ENCODE data around the gene PHC3.

DNA sequence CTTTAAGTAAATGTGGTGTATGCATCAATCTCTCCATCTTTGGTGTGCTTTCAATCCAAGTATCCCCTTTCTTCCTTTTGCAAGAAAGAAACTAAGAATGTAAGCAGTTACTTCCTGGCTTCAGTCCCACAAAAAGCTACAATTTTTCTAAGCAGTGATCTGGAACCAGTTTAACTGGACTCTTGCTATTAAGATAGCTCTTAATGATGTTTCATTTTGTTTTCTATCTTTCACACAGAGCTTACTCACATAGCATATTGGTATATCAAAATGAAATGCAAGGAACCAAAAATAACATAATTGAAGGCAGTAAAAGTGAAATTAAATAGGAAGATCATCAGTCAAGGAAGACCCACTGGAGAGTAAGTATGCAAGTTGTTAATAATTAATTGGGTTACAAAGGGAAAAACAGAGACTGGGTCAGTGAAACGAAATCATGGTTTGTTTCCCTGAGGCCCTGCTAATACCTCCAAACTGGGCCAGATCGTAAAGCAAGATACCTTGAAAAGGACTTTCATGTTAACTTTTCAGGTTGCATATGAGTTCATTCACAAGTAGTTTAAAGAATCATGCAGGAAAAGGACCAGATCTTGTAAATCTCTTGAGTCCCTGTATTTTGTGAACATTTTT, 101.9 kb downstream of the PHC3 start:
- TF ChIP-seq, protein P1, sequence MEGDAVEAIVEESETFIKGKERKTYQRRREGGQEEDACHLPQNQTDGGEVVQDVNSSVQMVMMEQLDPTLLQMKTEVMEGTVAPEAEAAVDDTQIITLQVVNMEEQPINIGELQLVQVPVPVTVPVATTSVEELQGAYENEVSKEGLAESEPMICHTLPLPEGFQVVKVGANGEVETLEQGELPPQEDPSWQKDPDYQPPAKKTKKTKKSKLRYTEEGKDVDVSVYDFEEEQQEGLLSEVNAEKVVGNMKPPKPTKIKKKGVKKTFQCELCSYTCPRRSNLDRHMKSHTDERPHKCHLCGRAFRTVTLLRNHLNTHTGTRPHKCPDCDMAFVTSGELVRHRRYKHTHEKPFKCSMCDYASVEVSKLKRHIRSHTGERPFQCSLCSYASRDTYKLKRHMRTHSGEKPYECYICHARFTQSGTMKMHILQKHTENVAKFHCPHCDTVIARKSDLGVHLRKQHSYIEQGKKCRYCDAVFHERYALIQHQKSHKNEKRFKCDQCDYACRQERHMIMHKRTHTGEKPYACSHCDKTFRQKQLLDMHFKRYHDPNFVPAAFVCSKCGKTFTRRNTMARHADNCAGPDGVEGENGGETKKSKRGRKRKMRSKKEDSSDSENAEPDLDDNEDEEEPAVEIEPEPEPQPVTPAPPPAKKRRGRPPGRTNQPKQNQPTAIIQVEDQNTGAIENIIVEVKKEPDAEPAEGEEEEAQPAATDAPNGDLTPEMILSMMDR (IDR thresholded peaks at IDR 0.05) = no peak
- TF ChIP-seq POLR2A (IDR thresholded peaks at IDR 0.05) = no peak
- no peak for TF ChIP-seq POLR2AphosphoS5 (IDR thresholded peaks at IDR 0.05)
